H1 (cell line): ENCODE results near the gene NRXN3. TPM values are rescaled to one million over a fixed set of nuclear protein-coding genes. Genes with fewer than 3 reads are reported as not detected.

Experiments
- CTCF ChIA-PET: fragments of 300-600 bp; sonication (Branson Sonifier 250); formaldehyde crosslinking; loops from one replicate; lab custom pipeline; 2021; ENCODE audit not compliant: partially characterized antibody; lab: Charles Lee
- POLR2A ChIA-PET: fragments of 300-600 bp; sonication (Branson Sonifier 250); formaldehyde crosslinking; loops from one replicate; lab custom pipeline; 2021; ENCODE audit warnings: inconsistent platforms; ENCODE audit not compliant: partially characterized antibody; lab: Charles Lee
- DNase-seq, 2 experiments: peaks; one replicate each; pipeline versions ENCODE4 v3.0.0 to v3.0.0-alpha.2; 2010 to 2022; ENCODE audit warnings: low spot score in 2 of 2, low read depth in 1 of 2, mixed read lengths in 1 of 2
- FAIRE-seq: peaks from 2 replicates; lab custom pipeline; 2011; peaks lifted over from hg19 to GRCh38; lab: Jason Lieb, UNC
- H2AFZ ChIP-seq: 2 replicates; pipeline ENCODE4 v1.8.1; 2012; ENCODE audit warnings: low read length, inconsistent platforms
- H2AK5ac ChIP-seq: 2 replicates; pipeline ENCODE4 v1.6.1; 2013; ENCODE audit warnings: low read depth, low read length
- H2BK120ac ChIP-seq: replicated peaks from 2 replicates; pipeline ENCODE3; 2013; ENCODE audit warnings: low read depth, low read length, inconsistent platforms
- H2BK12ac ChIP-seq: 2 replicates; pipeline ENCODE4 v1.6.1; 2013; ENCODE audit warnings: low read depth, low read length
- H2BK15ac ChIP-seq: 2 replicates; pipeline ENCODE4 v1.6.1; 2013; ENCODE audit warnings: low read length
- H2BK20ac ChIP-seq: 2 replicates; pipeline ENCODE4 v1.6.1; 2013; ENCODE audit warnings: low read length
- H2BK5ac ChIP-seq: 2 replicates; pipeline ENCODE4 v1.6.1; 2013; ENCODE audit warnings: low read depth, low read length
- H3K14ac ChIP-seq: 2 replicates; pipeline ENCODE4 v1.6.1; 2013; ENCODE audit warnings: inconsistent platforms; ENCODE audit not compliant: insufficient read length
- H3K18ac ChIP-seq: 2 replicates; pipeline ENCODE4 v1.6.1; 2013; ENCODE audit warnings: low read length; ENCODE audit errors: extremely low read depth
- H3K23ac ChIP-seq: 2 replicates; pipeline ENCODE4 v1.6.1; 2013; ENCODE audit warnings: inconsistent platforms; ENCODE audit not compliant: insufficient read length
- H3K23me2 ChIP-seq: 2 replicates; pipeline ENCODE4 v1.6.1; 2013; ENCODE audit warnings: low read depth, low read length
- H3K27ac ChIP-seq: 2 replicates; pipeline ENCODE4 v1.6.1; 2011; ENCODE audit warnings: low read depth, low read length, inconsistent platforms
- H3K27me3 ChIP-seq, 4 experiments: replicated peaks in 1 of 4; 1 replicate in 1 of 4; 2 replicates in 3 of 4; pipeline versions ENCODE4 v1.6.1 to v1.8.1; 2011 to 2013; ENCODE audit warnings: low read length in 3 of 4, mild to moderate bottlenecking in 3 of 4, inconsistent platforms in 2 of 4, mixed read lengths in 2 of 4, moderate library complexity in 1 of 4; ENCODE audit not compliant: control insufficient read depth in 3 of 4, insufficient read depth in 3 of 4; ENCODE audit errors: extremely low read depth in 1 of 4
- H3K36me3 ChIP-seq, 4 experiments: 2 replicates each; pipeline versions ENCODE4 v1.6.1 to v1.8.1; 2011 to 2013; ENCODE audit warnings: mild to moderate bottlenecking in 4 of 4, low read length in 3 of 4, moderate library complexity in 2 of 4, control low read depth in 1 of 4, inconsistent platforms in 1 of 4; ENCODE audit not compliant: insufficient read depth in 4 of 4, control insufficient read depth in 2 of 4
- H3K4ac ChIP-seq: replicated peaks from 2 replicates; pipeline ENCODE3; 2013; ENCODE audit warnings: low read length, low read depth, mixed read lengths, inconsistent platforms; ENCODE audit not compliant: insufficient read length
- H3K4me1 ChIP-seq, 4 experiments: replicated peaks in 1 of 4; 1 replicate in 1 of 4; 2 replicates in 3 of 4; pipeline versions ENCODE4 v1.6.1 to v1.8.1; 2011 to 2013; ENCODE audit warnings: low read length in 3 of 4, inconsistent platforms in 2 of 4, mixed read lengths in 1 of 4; ENCODE audit not compliant: insufficient read depth in 4 of 4, control insufficient read depth in 3 of 4
- H3K4me2 ChIP-seq, 2 experiments: 2 replicates each; pipeline versions ENCODE4 v1.6.1 to v1.8.1; 2011 to 2013; ENCODE audit warnings: low read depth in 2 of 2, low read length in 2 of 2, control low read depth in 1 of 2, inconsistent platforms in 1 of 2, mild to moderate bottlenecking in 1 of 2; ENCODE audit not compliant: insufficient read depth in 1 of 2
- H3K4me3 ChIP-seq, 4 experiments: fragments of 200-600, 300-600 bp in 1 of 4; sonication (generic), shearing (Covaris generic), sonication (Bioruptor Twin) in 1 of 4; 2 replicates each; pipeline versions ENCODE4 v1.5.1 to v1.8.1; 2011 to 2016; ENCODE audit warnings: low read length in 4 of 4, low read depth in 3 of 4, control low read depth in 2 of 4, inconsistent platforms in 2 of 4, mild to moderate bottlenecking in 2 of 4, mixed read lengths in 1 of 4, moderate library complexity in 1 of 4; ENCODE audit not compliant: insufficient read depth in 2 of 4; ENCODE audit errors: extremely low read depth in 1 of 4
- H3K56ac ChIP-seq: replicated peaks from 2 replicates; pipeline ENCODE3; 2013; ENCODE audit warnings: low read depth, mild to moderate bottlenecking, mixed read lengths, low read length, inconsistent platforms; ENCODE audit not compliant: insufficient read length
- H3K79me1 ChIP-seq: 2 replicates; pipeline ENCODE4 v1.6.1; 2013; ENCODE audit warnings: low read depth, low read length, control low read depth
- H3K79me2 ChIP-seq, 2 experiments: 2 replicates each; pipeline versions ENCODE4 v1.6.1 to v1.8.1; 2012 to 2013; ENCODE audit warnings: low read length in 2 of 2, mild to moderate bottlenecking in 2 of 2, inconsistent platforms in 1 of 2; ENCODE audit not compliant: insufficient read depth in 2 of 2, control insufficient read depth in 1 of 2
- H3K9ac ChIP-seq, 4 experiments: replicated peaks in 1 of 4; 1 replicate in 1 of 4; 2 replicates in 3 of 4; pipeline versions ENCODE4 v1.6.1 to v1.8.1; 2011 to 2013; ENCODE audit warnings: low read depth in 3 of 4, low read length in 3 of 4, control low read depth in 2 of 4, mild to moderate bottlenecking in 2 of 4, moderate library complexity in 2 of 4, inconsistent platforms in 1 of 4; ENCODE audit errors: extremely low read depth in 1 of 4
- H3K9me3 ChIP-seq, 2 experiments: 2 replicates each; pipeline versions ENCODE4 v1.6.1 to v1.8.1; 2012 to 2013; ENCODE audit warnings: mild to moderate bottlenecking in 2 of 2, moderate library complexity in 2 of 2, control low read depth in 1 of 2, inconsistent platforms in 1 of 2, low read depth in 1 of 2, low read length in 1 of 2, mixed read lengths in 1 of 2; ENCODE audit not compliant: insufficient read depth in 2 of 2
- H4K20me1 ChIP-seq, 2 experiments: replicated peaks in 1 of 2; 2 replicates each; pipeline versions ENCODE3 to v1.8.1; 2011 to 2013; ENCODE audit warnings: inconsistent platforms in 2 of 2, low read length in 2 of 2, mild to moderate bottlenecking in 1 of 2; ENCODE audit not compliant: insufficient read depth in 2 of 2, control insufficient read depth in 1 of 2
- H4K5ac ChIP-seq: 2 replicates; pipeline ENCODE4 v1.6.1; 2013; ENCODE audit warnings: low read length, low read depth, mixed read lengths, inconsistent platforms; ENCODE audit not compliant: insufficient read length
- H4K8ac ChIP-seq: 2 replicates; pipeline ENCODE4 v1.8.0; 2013; ENCODE audit warnings: mild to moderate bottlenecking, moderate library complexity, low read length, inconsistent platforms; ENCODE audit not compliant: insufficient read depth; ENCODE audit errors: extremely low read depth
- H4K91ac ChIP-seq: replicated peaks from 2 replicates; pipeline ENCODE3; 2013; ENCODE audit warnings: low read length, mixed read lengths, inconsistent platforms; ENCODE audit not compliant: insufficient read length
- ATF2 ChIP-seq: IDR thresholded peaks from 2 replicates; pipeline ENCODE4 v1.6.1; 2012; ENCODE audit warnings: low read length, inconsistent platforms
- BACH1 ChIP-seq: IDR thresholded peaks from 2 replicates; pipeline ENCODE4 v1.6.1; 2012; ENCODE audit warnings: low read length, improper control_type of control experiment
- CTBP2 ChIP-seq: IDR thresholded peaks from 2 replicates; pipeline ENCODE4 v1.7.0; 2011; ENCODE audit warnings: borderline replicate concordance, mild to moderate bottlenecking, moderate library complexity, mixed read lengths, low read length; ENCODE audit not compliant: insufficient read depth, insufficient read length
- EGR1 ChIP-seq: IDR thresholded peaks from 2 replicates; pipeline ENCODE4 v1.6.1; 2011; ENCODE audit warnings: low read depth, low read length, borderline replicate concordance
- KDM5A ChIP-seq: fragments of 200-600 bp; IDR thresholded peaks from 2 replicates; pipeline ENCODE4 v1.7.1; 2012; ENCODE audit warnings: mild to moderate bottlenecking, low read length, inconsistent platforms, mixed read lengths
- NRF1 ChIP-seq: IDR thresholded peaks from 2 replicates; pipeline ENCODE4 v1.6.1; 2011; ENCODE audit warnings: mild to moderate bottlenecking, low read depth, low read length, improper control_type of control experiment
- RFX5 ChIP-seq: IDR thresholded peaks from 2 replicates; pipeline ENCODE4 v1.6.1; 2011; ENCODE audit warnings: low read depth, low read length, improper control_type of control experiment, borderline replicate concordance
- TAF1 ChIP-seq: IDR thresholded peaks from 2 replicates; pipeline ENCODE4 v1.6.1; 2011; ENCODE audit warnings: mild to moderate bottlenecking, low read depth, low read length
- TCF12 ChIP-seq: IDR thresholded peaks from 2 replicates; pipeline ENCODE4 v1.6.1; 2011; ENCODE audit warnings: low read depth, mild to moderate bottlenecking, low read length
- YY1 ChIP-seq: IDR thresholded peaks from 2 replicates; pipeline ENCODE4 v1.6.1; 2011; ENCODE audit warnings: low read depth, mild to moderate bottlenecking, low read length
- polyA plus RNA-seq, 7 experiments: library from polyadenylated mRNA; depleted of rRNA in 3 of 7; stranded (reverse) in 5 of 7; unstranded in 2 of 7; fragments of >200 nt in 5 of 7; fragments of 200-250 nt in 2 of 7; gene quantifications; 1 replicate in 5 of 7; 2 replicates in 1 of 7; 4 replicates in 1 of 7; pipeline versions ENCODE4 v1.2.1 to v1.2.3, GENCODE V29; 2011 to 2013; ENCODE audit warnings: missing spikeins in 2 of 7, mixed read lengths in 2 of 7
- total RNA-seq: library from RNA; stranded (reverse); fragmentation: NEBNext Ultra II Directional; extraction: Animal tissue kit (Norgen Biotek cat#: 25700); gene quantifications from 2 replicates; pipeline ENCODE4 v1.2.1, GENCODE V29; 2021
- TF ChIP-seq, protein P1 (sequence below), 3 experiments: IDR thresholded peaks; 1 replicate in 2 of 3; 2 replicates in 1 of 3; pipeline versions ENCODE4 v1.5.1 to v1.6.1; 2011; ENCODE audit warnings: low read length in 3 of 3, mild to moderate bottlenecking in 3 of 3, inconsistent platforms in 2 of 3, low read depth in 1 of 3, moderate library complexity in 1 of 3; ENCODE audit not compliant: insufficient read depth in 1 of 3; ENCODE audit errors: control extremely low read depth in 1 of 3

NRXN3 gene
- total and polyA plus RNA-seq, 2 of the 8 experiments (the other 6 are each of a cell fraction or from before 2014, with no cell fraction given) = 2.6 to 4.1 TPM

DNA sequence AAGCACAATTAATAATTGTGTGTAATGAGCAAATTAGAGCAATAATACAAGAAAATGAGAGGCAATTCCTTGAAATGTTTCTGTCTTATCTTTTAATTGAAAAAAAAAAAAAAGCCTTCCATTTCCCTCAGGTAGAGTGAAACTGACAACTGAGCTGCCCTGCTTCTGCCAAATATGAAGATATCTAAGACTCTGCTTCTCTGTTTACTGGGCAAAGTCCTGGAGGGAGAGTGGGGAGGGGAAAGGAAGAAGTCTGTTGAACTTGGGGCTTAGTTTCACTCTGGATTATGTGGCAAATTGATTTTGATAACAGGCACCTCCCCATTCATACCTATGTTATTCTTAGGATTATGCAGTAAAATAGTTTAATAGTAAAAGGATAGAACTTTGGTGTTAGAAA lies 364.9 kb downstream of the NRXN3 start:
- Histone ChIP-seq H2AFZ (no peak overlapping the region), H3K4me2 (no peak overlapping the region), H2BK12ac (no peak overlapping the region), H2BK20ac (no peak overlapping the region), H3K79me2 (no peaks in the 10 kb centered on the region), H3K23me2 (no peaks in the 10 kb centered on the region), H3K9ac (no peak overlapping the region), H3K56ac (no peak overlapping the region), H4K8ac (no peak overlapping the region), H2AK5ac (no peak overlapping the region), H2BK15ac (no peak overlapping the region), H3K4ac (no peak overlapping the region), H2BK120ac (no peak overlapping the region), H3K18ac (no peak overlapping the region), H3K23ac (no peak overlapping the region), H4K5ac (no peak overlapping the region), H4K20me1 (no peaks in the 10 kb centered on the region), H4K91ac (no peak overlapping the region), H3K27me3 (no peaks in the 10 kb centered on the region), H2BK5ac (no peak overlapping the region), H3K4me1 (no peaks in the 10 kb centered on the region), H3K79me1 (no peaks in the 10 kb centered on the region), H3K27ac (no peak overlapping the region), H3K36me3 (no peaks in the 10 kb centered on the region), H3K14ac (no peak overlapping the region), H3K9me3 (no peaks in the 10 kb centered on the region), H3K4me3 (no peak overlapping the region)
- DNase-seq (no peak), FAIRE-seq (no peak)
- ChIA-PET POLR2A (no interaction called here), CTCF (interaction anchor here (0.9 kb wide), 1 partner anchor 33 kb away, joined by 4 read pairs; no protein-coding TSS in a partner anchor)
- TF ChIP-seq ATF2 (no peak), RFX5 (no peak), CTBP2 (no peak), NRF1 (no peak), YY1 (no peak), EGR1 (no peak), BACH1 (no peak), KDM5A (no peak), TCF12 (no peak), TAF1 (no peak)
- TF ChIP-seq, protein P1, sequence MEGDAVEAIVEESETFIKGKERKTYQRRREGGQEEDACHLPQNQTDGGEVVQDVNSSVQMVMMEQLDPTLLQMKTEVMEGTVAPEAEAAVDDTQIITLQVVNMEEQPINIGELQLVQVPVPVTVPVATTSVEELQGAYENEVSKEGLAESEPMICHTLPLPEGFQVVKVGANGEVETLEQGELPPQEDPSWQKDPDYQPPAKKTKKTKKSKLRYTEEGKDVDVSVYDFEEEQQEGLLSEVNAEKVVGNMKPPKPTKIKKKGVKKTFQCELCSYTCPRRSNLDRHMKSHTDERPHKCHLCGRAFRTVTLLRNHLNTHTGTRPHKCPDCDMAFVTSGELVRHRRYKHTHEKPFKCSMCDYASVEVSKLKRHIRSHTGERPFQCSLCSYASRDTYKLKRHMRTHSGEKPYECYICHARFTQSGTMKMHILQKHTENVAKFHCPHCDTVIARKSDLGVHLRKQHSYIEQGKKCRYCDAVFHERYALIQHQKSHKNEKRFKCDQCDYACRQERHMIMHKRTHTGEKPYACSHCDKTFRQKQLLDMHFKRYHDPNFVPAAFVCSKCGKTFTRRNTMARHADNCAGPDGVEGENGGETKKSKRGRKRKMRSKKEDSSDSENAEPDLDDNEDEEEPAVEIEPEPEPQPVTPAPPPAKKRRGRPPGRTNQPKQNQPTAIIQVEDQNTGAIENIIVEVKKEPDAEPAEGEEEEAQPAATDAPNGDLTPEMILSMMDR (IDR thresholded peaks at IDR 0.05; ENCODE audit: control extremely low read depth in 1 of 3, insufficient read depth in 1 of 3, low read depth in 1 of 3, low read length in 3 of 3) = no peak
